ENCODE data around the gene MKRN1. TPM values are rescaled to one million over a fixed set of nuclear protein-coding genes. Genes with fewer than 3 reads are reported as not detected.

Gene MKRN1
- total and polyA plus RNA-seq, 2 of the 4 experiments (the other 2 are of a cell fraction), result 47.2 to 83.0 TPM

GRCh38 chr7:140526787-140527664 lies 47.7 kb upstream of the MKRN1 start (continued):
- TF ChIP-seq CTCF (conservative IDR thresholded peaks at IDR 0.05; ENCODE audit: low read depth, low read length), result no peak
- no peak for TF ChIP-seq RFX5 (IDR thresholded peaks at IDR 0.05; ENCODE audit: low read depth, low read length)

- no peak for ATAC-seq (ENCODE audit: low read depth)
- intact Hi-C loops (cut with micrococcal nuclease), result no loop called here
- no peak for TF ChIP-seq RCOR1 (IDR thresholded peaks at IDR 0.05; ENCODE audit: insufficient replicate concordance, low read length)
- no peak for TF ChIP-seq MAFK (IDR thresholded peaks at IDR 0.05; ENCODE audit: low read depth, low read length)
- TF ChIP-seq CEBPB (IDR thresholded peaks at IDR 0.05; ENCODE audit: low read depth, low read length), result no peak
- no peak for TF ChIP-seq CHD1 (IDR thresholded peaks at IDR 0.05; ENCODE audit: low read depth, low read length)
- TF ChIP-seq FOS (IDR thresholded peaks at IDR 0.05; ENCODE audit: low read depth, low read length), result no peak
- no peak for TF ChIP-seq RAD21 (IDR thresholded peaks at IDR 0.05; ENCODE audit: low read length)
- TF ChIP-seq ELK1 (IDR thresholded peaks at IDR 0.05; ENCODE audit: borderline replicate concordance, low read depth, low read length), result no peak
- TF ChIP-seq RFX5 (IDR thresholded peaks at IDR 0.05; ENCODE audit: low read depth, low read length), result no peak
- no peak for TF ChIP-seq SMC3 (IDR thresholded peaks at IDR 0.05; ENCODE audit: low read depth, low read length)
- TF ChIP-seq USF2 (IDR thresholded peaks at IDR 0.05; ENCODE audit: low read depth, low read length), result no peak
- no peak for TF ChIP-seq MXI1 (IDR thresholded peaks at IDR 0.05; ENCODE audit: borderline replicate concordance, low read depth, low read length)
These were observed 46.9 kb upstream of the MKRN1 start for GRCh38 chr7:140526214-140526613.

More at GRCh38 chr7:140526214-140526613, 46.9 kb upstream of the MKRN1 start:
- no peak overlapping the region for H2AK9ac ChIP-seq (replicated peaks; ENCODE audit: low read depth, low read length, poor library complexity)
- H4K8ac ChIP-seq (ENCODE audit: low read depth in 2 of 2, low read length in 2 of 2), result no peak overlapping the region
- no peak overlapping the region; the same call in 1 of the 2 replicates for H2BK120ac ChIP-seq (ENCODE audit: low read depth, low read length)
- no peaks in the 10 kb centered on the region; a peak in 1 of 4 replicates for H3K79me1 ChIP-seq (ENCODE audit: low read depth in 1 of 2, low read length in 2 of 2)
- no peak overlapping the region for H4K5ac ChIP-seq (ENCODE audit: low read depth, low read length)
- peaks cover 31% of the 10 kb centered on the region for H3K36me3 ChIP-seq (ENCODE audit: control insufficient read depth, insufficient read depth, low read length)
- H2AK5ac ChIP-seq (ENCODE audit: low read depth, low read length), result 0 out of 2 replicates have a peak overlapping the region, but pooled peaks have one; percentile 14
- peaks cover 13% of the 10 kb centered on the region for H3K9me1 ChIP-seq (ENCODE audit: insufficient read depth, low read length)
- H3K27me3 ChIP-seq (ENCODE audit: control insufficient read depth, insufficient read depth, low read length), result no peaks in the 10 kb centered on the region
- WGBS, 2 experiments (ENCODE audit: extremely low coverage in 2 of 2, insufficient read length in 1 of 2), result 95% methylated on average over 3 of the region's 9 CpGs; no CpG with 5 or more reads in 1 of the 2 experiments
- ChIA-PET CTCF (no interaction called here), POLR2A (ENCODE audit: unreplicated experiment) (no interaction called here)
- no peak overlapping the region for H3K18ac ChIP-seq (ENCODE audit: low read depth, low read length)
- H3K56ac ChIP-seq (ENCODE audit: extremely low read depth, insufficient read depth, low read length), result no peak overlapping the region
- H2BK15ac ChIP-seq (ENCODE audit: low read depth, low read length), result no peak overlapping the region
- H4K20me1 ChIP-seq (ENCODE audit: insufficient read depth, low read length), result peaks cover 4% of the 10 kb centered on the region; the same call in 1 of the 2 replicates
- H2BK20ac ChIP-seq (ENCODE audit: low read depth, low read length), result no peak overlapping the region
- in situ Hi-C loops (cut with MboI; ENCODE audit: low sequenced_read_pairs), result no loop called here
- no peaks in the 10 kb centered on the region for H3K9me3 ChIP-seq (ENCODE audit: control insufficient read depth, insufficient read depth, low read length)
- no TSS peak for BruUV-seq (replicated peaks)
- H3K9ac ChIP-seq (ENCODE audit: low read depth, low read length), result no peak overlapping the region
- no peak overlapping the region for H4K91ac ChIP-seq (ENCODE audit: insufficient read depth, low read depth, low read length)
- no peak overlapping the region for H3K23ac ChIP-seq (ENCODE audit: low read depth, low read length)
- DNase-seq, result no peak
- H3K4me1 ChIP-seq (ENCODE audit: control insufficient read depth, insufficient read depth, low read length), result peaks cover 4% of the 10 kb centered on the region; the same call in 1 of the 2 replicates
- H3K27ac ChIP-seq (ENCODE audit: insufficient read depth, low read length), result no peak overlapping the region
- no peak overlapping the region for H3K4me2 ChIP-seq (ENCODE audit: low read depth, low read length)
- no peak overlapping the region for H3K14ac ChIP-seq (replicated peaks; ENCODE audit: low read depth, low read length)
- no peak overlapping the region for H2BK5ac ChIP-seq (ENCODE audit: low read depth, low read length, poor library complexity, severe bottlenecking)
- peak overlapping the region; percentile 63 for H2AFZ ChIP-seq (replicated peaks; ENCODE audit: low read length, poor library complexity)
- no peak overlapping the region for H3K4ac ChIP-seq (ENCODE audit: low read depth, low read length)
- no peak overlapping the region for H3K4me3 ChIP-seq (ENCODE audit: insufficient read depth, low read depth, low read length)
- dilution Hi-C loops (cut with HindIII; ENCODE audit: low sequenced_read_pairs, unreplicated experiment), result no loop called here

All from IMR-90 (cell line).